ENCODE data around the gene KRT13.

Gene KRT13

DNA sequence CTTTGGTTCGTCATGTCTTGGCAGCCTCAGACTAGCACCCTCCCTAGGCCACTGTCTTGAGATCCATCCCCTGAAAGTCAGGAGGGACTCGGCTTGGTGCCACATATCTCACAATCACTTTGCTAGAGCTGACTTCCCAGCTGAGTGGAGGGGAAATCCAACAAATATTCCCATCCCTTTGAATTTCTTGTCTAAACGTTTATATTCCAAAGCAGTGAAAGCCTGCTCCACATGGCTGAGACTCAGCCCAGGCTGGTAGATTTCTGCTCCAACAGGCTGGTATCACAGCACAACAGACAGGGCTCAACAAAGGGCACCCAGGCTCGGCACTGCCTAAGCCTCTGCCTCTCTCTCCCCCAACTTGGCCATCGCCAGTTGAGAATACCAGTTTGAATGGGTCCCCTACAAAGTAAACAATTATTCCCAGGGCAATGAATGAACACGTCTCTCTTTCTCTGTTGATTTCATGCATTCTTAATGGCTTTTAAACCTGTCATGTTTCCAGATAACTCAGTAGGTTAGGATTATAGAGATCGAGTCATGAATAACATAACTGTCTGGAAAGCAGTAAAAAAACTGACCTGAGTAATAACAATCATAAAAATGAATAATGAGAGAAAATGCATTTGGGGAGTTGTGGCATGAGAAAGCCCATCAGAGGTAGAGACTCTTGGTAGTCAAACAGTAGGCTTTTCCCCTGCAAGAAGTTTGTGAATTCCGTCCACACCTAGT lies 1.0 kb downstream of the KRT13 start:
- no peak for FAIRE-seq
- DNase-seq (ENCODE audit: insufficient read length): no peak
- TF ChIP-seq TAF1 (IDR thresholded peaks at IDR 0.05; ENCODE audit: borderline replicate concordance, low read depth, low read length) (no peak), POLR2AphosphoS5 (IDR thresholded peaks at IDR 0.05; ENCODE audit: low read depth, low read length) (no peak)

DNA sequence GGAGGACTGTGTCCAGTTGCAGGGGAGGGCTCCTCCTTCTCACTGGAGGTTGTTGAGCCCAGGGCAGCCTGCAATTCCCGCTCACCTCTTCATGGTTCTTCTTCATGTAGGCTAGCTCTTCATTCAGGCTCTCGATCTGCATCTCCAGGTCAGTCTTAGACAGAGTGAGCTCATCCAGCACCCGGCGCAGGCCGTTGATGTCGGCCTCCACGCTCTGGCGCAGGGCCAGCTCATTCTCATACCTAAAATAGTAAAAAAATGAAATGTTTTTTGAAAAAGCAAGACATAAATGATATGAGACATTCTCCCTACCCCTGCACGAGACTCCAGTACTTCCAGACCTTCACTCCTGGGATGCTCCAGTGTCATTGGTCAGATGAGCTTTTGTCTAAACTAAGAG lies 2.2 kb downstream of the KRT13 start:
- FAIRE-seq: no peak
- no peak for DNase-seq (ENCODE audit: insufficient read length)
- TF ChIP-seq POLR2A (IDR thresholded peaks at IDR 0.05; ENCODE audit: low read depth, low read length): no peak
- no peak for TF ChIP-seq POLR2AphosphoS5 (IDR thresholded peaks at IDR 0.05; ENCODE audit: low read depth, low read length)
- TF ChIP-seq TAF1 (IDR thresholded peaks at IDR 0.05; ENCODE audit: borderline replicate concordance, low read depth, low read length): no peak

DNA sequence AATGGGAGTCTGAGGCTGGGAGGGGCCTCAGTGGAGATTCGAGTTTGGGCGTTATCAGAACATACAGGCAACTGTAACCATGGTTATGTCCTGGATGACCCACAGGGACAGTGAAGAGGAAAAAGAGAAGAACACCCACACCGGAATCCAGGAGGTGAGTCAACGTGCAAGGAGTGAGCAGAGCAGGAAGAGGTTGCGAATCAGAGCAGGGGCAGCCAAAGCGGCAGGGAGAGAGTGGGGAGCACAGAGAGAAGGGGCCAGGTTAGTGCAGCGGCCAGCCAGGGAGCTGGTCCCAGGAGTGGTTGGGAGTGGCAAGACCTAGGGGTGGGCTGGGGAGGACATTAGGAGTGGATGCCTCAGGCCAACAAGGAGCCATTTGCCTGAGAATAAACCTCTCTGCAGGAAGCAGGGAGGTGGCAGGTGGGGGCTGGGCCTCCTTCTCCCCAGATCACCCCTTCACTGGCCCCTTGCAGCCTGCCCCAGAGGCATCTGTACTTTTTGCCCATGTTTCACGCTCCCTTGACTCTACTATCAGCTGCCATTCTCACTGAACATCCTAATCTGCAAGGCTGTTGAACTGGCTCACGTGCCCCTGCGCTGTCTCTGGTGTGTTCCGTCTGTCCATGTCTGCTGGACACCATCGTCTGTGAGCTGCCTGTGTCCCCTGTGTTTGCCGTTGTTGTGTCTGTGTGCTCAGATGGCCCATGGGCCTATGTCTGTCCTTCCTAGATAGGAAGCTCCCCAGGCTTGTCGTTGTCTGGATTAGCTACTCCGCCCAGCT lies 5.1 kb downstream of the KRT13 start:
- no peak for FAIRE-seq
- no peak for DNase-seq (ENCODE audit: insufficient read length)
- TF ChIP-seq TAF1 (IDR thresholded peaks at IDR 0.05; ENCODE audit: borderline replicate concordance, low read depth, low read length) (no peak), POLR2A (IDR thresholded peaks at IDR 0.05; ENCODE audit: low read depth, low read length) (no peak), POLR2AphosphoS5 (IDR thresholded peaks at IDR 0.05; ENCODE audit: low read depth, low read length) (no peak)

DNA sequence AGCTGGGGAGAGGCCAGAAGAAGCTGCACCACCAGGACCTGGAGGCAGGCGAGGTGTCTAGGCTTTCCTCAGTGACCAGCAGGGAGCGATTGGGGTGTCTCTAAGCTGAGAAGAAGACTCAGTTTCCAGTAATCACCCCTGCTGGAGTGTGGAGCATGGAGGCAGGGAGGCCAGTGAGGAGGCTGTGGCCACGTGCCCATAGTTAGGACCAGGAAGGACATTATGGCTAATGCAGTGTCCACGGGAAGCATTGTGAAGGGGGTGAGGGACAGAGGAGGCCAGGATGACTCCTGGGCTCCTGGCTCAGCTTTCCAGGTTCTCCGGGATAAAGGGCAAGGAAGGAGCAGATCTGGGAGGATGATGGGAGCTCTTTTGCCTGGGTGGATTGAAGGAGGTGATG lies 5.7 kb downstream of the KRT13 start:
- DNase-seq (ENCODE audit: insufficient read length) (no peak), FAIRE-seq (no peak)
- no peak for TF ChIP-seq POLR2AphosphoS5 (IDR thresholded peaks at IDR 0.05; ENCODE audit: low read depth, low read length)
- TF ChIP-seq POLR2A (IDR thresholded peaks at IDR 0.05; ENCODE audit: low read depth, low read length): no peak
- no peak for TF ChIP-seq TAF1 (IDR thresholded peaks at IDR 0.05; ENCODE audit: borderline replicate concordance, low read depth, low read length)

DNA sequence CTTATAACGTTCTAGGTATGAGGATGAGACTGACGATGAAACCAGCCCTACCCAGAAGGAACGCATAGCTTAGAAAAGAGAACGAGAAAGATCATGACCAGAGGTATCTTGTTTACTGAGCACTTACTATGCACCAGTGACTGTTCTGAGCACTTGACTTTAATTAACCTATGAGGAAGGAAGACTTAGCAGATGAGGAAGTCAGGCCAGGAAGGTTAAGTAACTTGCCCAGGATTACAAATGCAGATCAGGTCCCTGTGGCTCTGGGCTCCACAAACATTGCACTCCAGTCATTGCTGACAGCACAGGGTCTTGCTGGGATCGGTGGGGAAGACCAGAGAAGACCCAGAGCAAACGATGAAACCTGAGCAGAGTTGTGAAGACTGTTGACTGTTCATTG lies 7.1 kb downstream of the KRT13 start:
- DNase-seq (ENCODE audit: insufficient read length) (no peak), FAIRE-seq (no peak)

DNA sequence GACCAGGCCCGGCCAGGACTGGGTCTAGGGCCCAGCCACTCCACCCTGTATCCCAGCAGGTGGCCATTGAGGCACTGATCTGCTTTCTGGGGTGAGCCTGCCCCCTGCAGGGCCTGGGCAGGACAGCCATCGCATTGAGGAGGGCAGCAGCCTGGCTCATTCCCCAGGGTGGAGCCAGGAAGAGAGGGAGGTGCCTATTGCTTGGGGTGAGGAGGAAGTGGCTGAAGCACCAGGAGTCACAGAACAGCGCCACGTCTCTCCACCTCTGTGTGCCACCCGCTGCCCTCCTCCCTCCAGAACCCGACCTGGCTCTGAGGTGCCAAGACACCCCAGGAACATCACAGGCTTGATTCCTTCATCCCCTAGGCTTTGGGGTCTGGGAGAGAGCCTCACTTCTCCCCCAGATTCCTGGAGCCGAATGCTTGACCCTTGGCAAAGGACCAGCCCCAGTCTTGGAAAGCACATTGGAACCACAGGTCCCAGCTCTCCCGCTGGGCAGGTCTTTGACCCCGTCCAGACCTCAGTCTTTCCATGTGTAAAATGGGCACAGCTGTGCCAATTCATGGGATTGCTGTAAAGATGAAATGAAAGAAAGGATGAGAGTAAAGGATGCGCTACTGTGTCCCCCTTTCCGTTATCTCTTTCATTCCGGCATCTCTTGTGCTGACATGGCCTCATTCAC lies 8.5 kb downstream of the KRT13 start:
- peak; percentile 64 for DNase-seq (ENCODE audit: insufficient read length)
- TF ChIP-seq TAF1 (IDR thresholded peaks at IDR 0.05; ENCODE audit: borderline replicate concordance, low read depth, low read length) (no peak), POLR2A (IDR thresholded peaks at IDR 0.05; ENCODE audit: low read depth, low read length) (no peak), POLR2AphosphoS5 (IDR thresholded peaks at IDR 0.05; ENCODE audit: low read depth, low read length) (no peak)
- FAIRE-seq: peak; percentile 69

More for the DNA sequence above, 7.1 kb downstream of the KRT13 start:
- no peak for TF ChIP-seq TAF1 (IDR thresholded peaks at IDR 0.05; ENCODE audit: borderline replicate concordance, low read depth, low read length)
- TF ChIP-seq POLR2A (IDR thresholded peaks at IDR 0.05; ENCODE audit: low read depth, low read length): no peak
- TF ChIP-seq POLR2AphosphoS5 (IDR thresholded peaks at IDR 0.05; ENCODE audit: low read depth, low read length): no peak

DNA sequence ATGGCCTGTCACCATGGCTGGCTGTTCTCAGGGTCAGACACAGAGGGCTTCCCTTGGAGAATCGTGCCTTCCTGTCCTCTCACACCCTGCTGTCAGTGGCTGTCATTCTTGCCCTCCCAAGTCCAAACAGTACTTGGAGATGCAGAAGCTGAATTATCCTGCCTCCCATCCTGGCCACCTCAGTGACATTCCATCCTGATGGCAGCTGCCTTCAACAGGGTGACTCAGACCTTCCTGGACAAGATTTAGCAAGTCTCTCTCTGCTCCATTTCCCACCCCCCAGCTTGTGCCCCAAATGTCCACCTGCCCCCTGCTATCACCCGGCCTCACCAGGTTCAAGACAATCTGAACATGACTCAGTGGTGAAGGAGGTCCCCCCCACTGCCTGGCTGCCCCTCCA lies 10.9 kb downstream of the KRT13 start:
- TF ChIP-seq POLR2A (IDR thresholded peaks at IDR 0.05; ENCODE audit: low read depth, low read length) (no peak), POLR2AphosphoS5 (IDR thresholded peaks at IDR 0.05; ENCODE audit: low read depth, low read length) (no peak), TAF1 (IDR thresholded peaks at IDR 0.05; ENCODE audit: borderline replicate concordance, low read depth, low read length) (no peak)
- FAIRE-seq (no peak), DNase-seq (ENCODE audit: insufficient read length) (no peak)

DNA sequence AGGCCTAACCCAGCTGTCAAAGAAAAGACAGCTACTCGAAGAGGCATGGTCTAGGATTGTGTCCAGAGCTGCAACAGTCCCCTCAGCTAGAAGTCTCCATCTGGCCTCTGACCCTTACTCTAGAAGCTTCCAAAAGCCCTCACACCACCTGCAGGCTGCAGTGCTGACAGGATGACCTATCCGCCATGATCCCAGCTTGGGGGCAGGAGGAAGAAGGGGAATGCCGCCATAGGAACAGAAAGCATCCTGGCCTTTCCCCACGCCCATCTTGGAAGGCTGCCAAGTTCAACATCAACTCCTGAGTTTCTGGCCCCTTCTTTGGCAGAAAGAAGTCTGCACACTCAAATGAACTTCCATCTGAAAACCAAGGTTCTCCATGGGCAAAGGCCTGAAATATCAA lies 12.6 kb downstream of the KRT13 start:
- FAIRE-seq: no peak
- TF ChIP-seq POLR2A (IDR thresholded peaks at IDR 0.05; ENCODE audit: low read depth, low read length) (no peak), TAF1 (IDR thresholded peaks at IDR 0.05; ENCODE audit: borderline replicate concordance, low read depth, low read length) (no peak), POLR2AphosphoS5 (IDR thresholded peaks at IDR 0.05; ENCODE audit: low read depth, low read length) (no peak)
- DNase-seq (ENCODE audit: insufficient read length): no peak

DNA sequence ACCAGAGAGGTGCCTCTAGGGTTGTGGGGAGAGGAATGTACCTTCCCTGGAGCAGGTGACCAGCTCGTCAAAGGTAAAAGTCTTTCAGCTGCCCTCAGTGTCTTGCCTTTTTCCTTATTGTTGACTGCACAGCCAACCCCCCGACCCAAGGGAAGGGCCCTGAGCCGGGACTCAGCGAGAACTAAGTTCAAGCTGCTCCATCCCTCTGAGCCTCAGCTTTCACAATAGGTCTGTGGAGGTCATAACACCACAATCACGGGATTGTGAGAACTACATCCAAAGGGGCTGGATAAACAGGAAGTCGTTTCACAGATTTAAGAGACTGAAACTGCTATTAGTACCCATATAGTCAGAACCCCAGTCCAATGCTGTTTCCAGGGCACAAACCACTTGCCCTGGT lies 13.1 kb downstream of the KRT13 start:
- no peak for DNase-seq (ENCODE audit: insufficient read length)
- FAIRE-seq: no peak
- TF ChIP-seq POLR2A (IDR thresholded peaks at IDR 0.05; ENCODE audit: low read depth, low read length) (no peak), POLR2AphosphoS5 (IDR thresholded peaks at IDR 0.05; ENCODE audit: low read depth, low read length) (no peak), TAF1 (IDR thresholded peaks at IDR 0.05; ENCODE audit: borderline replicate concordance, low read depth, low read length) (no peak)

DNA sequence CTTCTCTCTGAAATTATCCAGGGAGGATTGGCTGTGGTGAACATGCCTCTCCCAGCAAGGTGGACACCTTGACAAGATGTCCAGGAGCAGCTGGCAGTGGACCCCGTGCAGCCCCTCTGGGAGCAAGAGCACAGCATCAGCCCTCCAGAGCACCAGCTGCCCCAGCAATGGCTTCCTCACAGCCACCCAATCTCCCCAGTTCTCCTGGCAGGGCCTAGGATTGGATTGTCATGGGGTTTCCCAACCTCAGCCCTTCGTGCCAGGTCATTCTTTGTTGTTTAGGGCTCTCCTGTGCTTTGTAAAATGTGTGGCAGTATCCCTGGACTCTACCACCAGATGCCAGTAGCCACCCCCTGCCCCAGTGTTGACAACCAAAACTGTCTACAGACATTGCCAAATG lies 13.9 kb downstream of the KRT13 start:
- TF ChIP-seq POLR2AphosphoS5 (IDR thresholded peaks at IDR 0.05; ENCODE audit: low read depth, low read length) (no peak), POLR2A (IDR thresholded peaks at IDR 0.05; ENCODE audit: low read depth, low read length) (no peak), TAF1 (IDR thresholded peaks at IDR 0.05; ENCODE audit: borderline replicate concordance, low read depth, low read length) (no peak)
- FAIRE-seq: no peak

More for the DNA sequence above, 13.9 kb downstream of the KRT13 start:
- no peak for DNase-seq (ENCODE audit: insufficient read length)

Data from GM12892 (cell line).